GM18870 (cell line): ENCODE results near the gene ST3GAL6.

ENCODE experiments used
- ATAC-seq: cut with Tn5 transposase; IDR thresholded peaks from one replicate; pipeline ENCODE4 v1.9.1; 2021; ENCODE audit warnings: moderate library complexity; ENCODE audit not compliant: unreplicated experiment

Gene ST3GAL6

DNA sequence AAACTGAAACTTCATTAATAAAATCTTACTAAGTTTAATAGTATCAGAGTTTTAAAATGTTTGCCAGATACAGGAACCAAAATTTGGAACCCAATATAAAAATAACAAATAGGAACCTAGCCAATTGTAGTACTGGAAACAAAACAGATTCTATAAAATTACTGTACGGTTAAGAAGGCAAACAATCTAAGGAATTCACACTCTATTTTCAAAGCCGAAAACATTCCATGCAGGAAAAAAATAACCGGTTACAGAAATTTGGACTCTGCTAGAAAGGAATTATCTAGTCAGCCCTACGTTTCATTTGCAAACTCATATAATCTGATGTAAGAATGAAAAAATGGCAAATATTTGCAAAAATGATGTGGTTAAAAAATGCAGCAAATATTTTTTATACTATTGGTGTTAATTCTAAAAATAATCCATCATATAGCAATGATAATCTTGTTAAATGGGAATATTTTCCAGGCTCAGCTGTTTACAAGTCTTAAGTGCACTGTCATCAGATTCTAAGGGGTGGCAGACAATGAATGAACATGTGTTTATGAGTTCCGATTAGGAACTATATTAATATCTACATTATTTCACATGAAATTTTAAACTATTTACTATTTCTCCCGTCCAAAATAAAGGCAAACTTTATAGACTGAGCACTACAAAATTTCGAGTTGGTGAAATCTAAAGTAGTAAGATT lies 80.3 kb downstream of the ST3GAL6 start:
- ATAC-seq: no peak
